Hepatic stellate cell (primary cell): Measurements from ENCODE around the gene INTS12.
"Not testable (repeated sequence)": the region's sequence is repeated elsewhere in the genome, so short reads cannot be mapped to it uniquely, and the experiment has no call there.

Source experiments
- DNase-seq: peaks from one replicate; pipeline ENCODE4 v3.0.0; 2011; ENCODE audit warnings: low spot score

The INTS12 gene, protein sequence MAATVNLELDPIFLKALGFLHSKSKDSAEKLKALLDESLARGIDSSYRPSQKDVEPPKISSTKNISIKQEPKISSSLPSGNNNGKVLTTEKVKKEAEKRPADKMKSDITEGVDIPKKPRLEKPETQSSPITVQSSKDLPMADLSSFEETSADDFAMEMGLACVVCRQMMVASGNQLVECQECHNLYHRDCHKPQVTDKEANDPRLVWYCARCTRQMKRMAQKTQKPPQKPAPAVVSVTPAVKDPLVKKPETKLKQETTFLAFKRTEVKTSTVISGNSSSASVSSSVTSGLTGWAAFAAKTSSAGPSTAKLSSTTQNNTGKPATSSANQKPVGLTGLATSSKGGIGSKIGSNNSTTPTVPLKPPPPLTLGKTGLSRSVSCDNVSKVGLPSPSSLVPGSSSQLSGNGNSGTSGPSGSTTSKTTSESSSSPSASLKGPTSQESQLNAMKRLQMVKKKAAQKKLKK

DNA sequence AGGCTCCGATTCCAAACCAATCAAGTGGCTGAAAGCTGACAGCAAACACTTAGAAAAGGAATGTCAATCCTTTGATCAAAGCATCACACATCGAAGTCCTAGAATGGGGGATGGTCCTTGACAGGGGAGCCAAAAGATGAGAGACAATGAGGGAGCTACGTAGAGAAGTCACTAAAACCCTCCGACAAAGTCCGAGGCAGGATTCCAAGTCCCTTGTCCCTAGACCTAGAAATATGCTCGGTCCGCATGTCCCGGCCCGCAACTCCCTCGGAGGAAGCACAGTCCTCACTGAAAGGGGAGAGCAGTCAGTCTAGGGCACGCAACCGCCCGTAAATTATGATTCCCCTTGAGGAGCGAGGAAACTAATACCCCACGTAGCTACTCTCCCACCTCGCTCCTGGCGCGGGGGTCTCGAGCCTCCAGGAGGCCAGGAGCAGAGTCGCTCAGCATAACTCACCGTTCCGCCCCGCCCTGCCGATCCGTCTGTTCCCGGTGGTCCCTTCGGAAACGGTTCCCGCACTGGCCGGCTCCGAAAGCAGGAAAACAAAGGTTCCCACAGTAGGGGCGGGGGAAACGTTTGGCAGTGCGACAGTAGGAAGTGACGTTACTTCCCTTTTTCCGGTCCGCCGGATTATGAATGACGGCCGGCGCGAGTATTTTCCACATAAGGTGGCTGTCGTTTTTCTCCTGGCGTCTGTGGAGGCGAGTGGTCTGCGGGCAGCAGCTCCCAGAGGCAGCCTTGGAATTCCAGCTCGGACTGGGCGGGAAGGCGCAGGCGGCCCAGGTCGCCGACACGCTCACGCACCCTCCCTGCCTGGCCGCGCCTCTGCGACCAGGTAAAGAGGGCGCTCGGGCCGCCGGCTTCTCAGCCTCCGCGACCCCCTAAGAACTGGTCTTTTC, at the start of gene INTS12, which contains the start of gene GSTCD:
Gene INTS12, minus strand, starts transcription at position 509 of the 900 bp plus-strand sequence. CDS start 8,684 bp downstream, outside the sequence.
Gene GSTCD, plus strand, starts transcription at position 604 of the 900 bp plus-strand sequence. CDS start 8,830 bp downstream, outside the sequence.
- DNase-seq: peak; percentile 82

DNA sequence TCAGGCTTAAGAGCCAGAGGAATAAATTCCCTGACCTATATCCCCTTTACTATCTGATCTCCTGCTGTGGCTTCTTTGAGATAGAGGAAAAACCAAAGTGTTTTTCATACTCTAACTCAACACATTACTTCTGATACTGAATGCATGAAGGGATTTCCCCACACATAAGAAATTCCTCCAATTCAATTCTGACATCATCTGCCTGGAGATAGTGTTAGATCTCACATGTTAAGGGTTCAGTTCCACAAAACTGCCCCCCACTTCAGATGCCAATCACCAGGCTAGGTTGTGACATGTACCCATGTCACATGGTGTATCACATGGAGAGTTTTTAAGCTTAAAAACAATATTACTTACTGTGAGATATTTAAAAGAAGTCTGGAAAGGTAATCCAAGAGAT, 46.9 kb upstream of the INTS12 start:
- DNase-seq: no peak

DNA sequence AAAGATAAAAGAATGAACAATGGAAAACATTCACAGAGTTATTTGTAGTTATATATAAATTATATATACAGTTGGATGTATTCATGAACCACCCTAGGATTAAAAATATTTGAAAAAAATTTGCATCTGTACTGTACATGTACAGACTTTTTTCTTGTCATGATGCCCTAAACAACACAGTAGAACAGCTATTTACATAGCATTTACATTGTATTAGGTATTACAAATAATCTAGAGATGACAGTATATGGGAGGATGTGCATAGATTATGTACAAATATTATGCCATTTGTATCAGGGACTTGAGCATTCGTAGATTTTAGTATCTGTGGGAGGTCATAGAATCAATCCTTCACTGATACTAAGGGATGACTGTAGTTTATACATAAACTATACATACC, 44.9 kb upstream of the INTS12 start:
- no peak for DNase-seq

DNA sequence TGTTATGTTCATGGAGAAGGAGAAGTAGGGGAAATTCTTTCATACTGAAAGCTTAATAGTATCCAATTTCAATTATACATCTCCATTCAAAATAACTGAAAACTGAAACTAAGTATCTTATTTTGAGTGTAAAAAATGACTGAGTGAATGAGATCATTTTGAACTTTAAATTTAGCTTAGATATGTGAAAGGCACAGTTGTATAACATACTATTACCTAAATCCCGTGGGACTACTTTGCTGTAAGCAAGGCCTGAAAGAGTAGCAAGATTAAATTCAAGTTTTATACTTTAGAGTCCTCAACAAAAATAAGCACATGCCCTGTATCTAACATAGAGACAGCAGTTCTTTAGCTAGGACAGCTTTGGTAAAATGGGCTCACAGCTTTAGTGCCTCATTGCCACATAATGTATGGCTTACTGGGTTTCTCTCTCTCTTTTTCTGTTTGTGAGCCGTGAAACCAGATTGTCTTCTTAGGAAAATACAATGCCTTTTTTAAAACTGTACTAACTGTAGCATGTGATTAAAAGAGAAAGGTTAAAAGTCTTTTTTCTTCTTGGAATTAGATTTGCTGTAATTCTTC, 43.3 kb upstream of the INTS12 start:
- DNase-seq: no peak

DNA sequence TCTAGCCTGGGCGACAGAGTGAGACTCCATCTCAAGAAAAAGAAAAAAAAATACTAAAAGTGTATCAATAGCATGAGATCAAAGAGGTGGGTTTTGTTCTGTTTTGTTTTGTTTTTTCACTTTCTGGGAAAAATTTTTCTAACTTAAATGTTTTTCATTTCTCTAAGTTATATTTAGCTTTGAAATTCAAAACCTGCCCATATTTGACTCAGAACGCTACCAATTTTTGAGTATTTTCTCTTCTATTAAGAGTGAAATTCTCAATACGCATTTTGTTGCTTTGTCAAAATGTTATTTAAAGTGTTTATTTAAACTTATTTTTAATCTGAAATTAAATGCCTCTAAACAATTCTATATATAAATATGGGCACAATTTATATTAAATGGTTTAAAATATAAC, 39.7 kb upstream of the INTS12 start:
- no peak for DNase-seq

DNA sequence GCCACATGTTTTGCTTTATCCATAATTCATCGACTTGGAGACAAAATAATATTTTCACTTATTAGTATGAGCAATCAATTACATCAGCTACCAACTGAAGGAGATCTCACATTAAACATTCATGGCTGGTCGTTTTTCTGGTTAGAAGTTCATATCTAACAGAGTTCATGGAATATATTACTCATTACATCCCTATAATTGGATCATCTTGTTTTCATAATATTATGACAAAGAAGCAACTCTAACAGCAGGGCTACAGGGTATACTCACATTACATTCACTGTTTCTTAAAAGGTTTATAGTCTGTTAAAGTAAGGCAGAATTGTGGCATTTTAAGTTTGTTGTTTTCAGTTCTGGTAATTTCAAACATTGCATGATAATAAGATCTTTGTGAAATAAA, 33.1 kb upstream of the INTS12 start:
- DNase-seq: peak; percentile 6

DNA sequence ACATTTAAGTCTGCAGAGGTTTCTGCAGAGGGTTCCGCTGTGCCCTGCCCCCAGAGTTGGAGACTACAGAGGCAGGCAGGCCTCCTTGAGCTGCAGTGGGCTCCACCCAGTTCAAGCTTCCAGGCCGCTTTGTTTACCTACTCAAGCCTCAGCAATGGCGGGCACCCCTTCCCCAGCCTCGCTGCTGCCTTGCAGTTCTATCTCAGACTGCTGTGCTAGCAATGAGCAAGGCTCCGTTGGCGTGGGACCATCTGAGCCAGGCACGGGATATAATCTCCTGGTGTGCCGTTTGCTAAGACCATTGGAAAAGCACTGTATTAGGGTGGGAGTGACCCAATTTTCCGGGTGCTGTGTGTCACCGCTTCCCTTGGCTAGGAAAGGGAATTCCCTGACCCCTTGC, 26.7 kb upstream of the INTS12 start:
- DNase-seq: not testable (repeated sequence)

DNA sequence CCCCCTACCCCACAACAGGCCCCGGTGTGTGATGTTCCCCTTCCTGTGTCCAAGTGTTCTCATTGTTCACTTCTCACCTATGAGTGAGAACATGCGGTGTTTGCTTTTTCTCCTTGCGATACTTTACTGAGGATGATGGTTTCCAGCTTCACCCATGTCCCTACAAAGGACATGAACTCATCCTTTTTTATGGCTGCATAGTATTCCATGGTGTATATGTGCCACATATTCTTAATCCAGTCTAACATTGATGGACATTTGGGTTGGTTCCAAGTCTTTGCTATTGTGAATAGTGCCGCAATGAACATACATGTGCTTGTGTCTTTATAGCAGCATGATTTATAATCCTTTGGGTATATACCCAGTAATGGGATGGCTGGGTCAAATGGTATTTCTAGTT, 21.4 kb upstream of the INTS12 start:
- not testable (repeated sequence) for DNase-seq

DNA sequence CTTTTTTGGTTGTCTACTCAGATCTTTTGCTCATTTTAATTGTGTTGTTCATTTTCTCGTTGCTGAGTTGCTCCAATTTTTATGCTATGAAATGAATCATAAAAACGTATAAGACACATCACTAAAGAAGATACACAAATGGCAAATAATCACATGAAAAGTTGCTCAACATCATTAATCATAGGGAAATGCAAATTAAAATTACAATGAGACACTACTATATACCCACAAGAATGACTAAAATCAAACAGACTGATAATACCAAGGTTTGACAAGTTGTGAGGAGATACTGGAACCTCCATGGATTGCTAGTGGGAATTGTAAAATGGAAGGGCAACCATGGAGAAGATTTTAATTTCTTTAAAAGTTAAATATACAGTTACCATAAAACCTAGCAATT, 17.1 kb upstream of the INTS12 start:
- DNase-seq: no peak

DNA sequence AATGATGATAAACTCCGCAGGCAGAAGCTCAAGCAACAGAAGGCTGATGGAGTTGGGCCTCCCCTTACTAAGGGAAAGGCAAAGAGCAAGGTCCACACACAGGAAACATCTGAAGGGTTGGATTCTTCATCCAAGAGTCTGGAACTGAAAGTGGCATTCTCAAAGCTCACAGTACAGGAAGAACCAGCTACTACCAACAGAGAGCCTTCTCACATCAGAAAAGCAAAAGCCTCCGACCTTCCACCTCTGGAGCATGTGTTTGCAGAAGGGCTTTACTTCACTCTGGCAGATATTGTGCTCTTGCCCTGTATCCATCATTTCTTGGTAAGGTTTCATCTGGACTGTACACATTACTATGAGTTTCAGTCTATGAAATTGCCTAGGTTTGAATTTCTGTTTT, 10.7 kb upstream of the INTS12 start:
- DNase-seq: no peak

DNA sequence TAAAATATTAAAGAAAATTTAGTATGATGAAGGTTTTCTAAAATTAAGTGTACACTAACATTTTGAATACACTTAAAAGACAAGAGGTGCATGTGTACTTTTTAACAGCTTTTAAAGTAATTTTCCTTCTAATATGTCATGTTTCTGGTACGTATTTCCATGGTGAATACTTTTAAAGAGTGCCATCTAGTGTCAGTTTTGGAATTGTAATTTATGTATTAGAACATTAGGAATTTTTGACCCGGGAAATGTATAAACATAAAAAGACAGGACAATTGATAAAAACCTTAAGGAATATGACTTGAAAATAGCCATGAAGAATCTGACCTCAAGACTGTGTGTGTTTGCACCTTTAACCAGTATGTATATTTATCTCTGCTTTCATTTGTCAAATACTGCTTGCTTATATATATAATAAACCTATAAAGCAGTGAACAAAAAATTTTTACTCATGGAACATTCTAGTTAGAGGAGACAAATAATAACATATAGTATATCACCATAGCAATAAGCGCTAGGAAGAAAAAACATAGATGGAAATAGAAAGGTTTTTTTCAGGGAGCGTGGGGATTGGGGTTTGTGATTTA, 7.3 kb upstream of the INTS12 start:
- DNase-seq: peak; percentile 15

DNA sequence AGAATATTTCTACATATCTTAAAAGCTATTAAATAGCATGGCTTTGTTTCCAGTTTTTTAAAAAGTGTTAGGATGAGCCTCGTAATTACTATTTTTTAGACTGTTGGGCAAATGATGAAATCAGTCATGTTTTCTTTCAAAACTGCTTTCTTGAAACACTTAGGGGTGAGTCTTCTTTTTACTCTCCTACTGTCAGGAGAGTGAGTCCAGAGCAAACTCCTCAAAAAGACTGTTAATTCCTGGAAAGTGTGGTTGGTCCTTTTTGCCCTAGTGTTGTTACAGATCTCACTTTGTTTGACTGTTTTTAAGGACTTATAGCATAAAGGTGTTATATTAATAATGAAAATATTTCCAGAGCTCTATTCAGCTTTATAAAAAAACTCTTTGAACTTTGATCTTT, 6.4 kb upstream of the INTS12 start:
- no peak for DNase-seq

DNA sequence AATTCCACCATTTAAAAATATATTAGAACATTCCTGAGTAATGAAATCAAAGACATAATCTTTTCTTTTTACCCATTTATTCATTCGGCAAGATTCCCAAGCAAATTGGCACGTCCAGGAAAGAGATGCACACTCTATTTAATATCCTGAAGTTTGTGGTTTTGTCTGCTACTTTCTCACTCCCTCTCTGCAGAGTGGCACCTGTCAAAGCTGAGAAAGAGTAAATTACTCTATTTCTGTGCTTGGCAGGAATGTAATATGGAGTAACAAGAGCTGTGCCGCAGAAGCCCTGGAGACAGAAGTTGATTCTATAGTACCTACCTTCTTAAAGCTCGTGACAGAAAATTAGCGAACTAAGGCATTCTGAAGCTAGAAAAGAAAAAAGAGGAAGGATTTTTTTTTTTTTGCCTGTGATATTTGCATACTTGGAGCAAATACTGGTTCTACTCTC, 5.6 kb upstream of the INTS12 start:
- DNase-seq: no peak

DNA sequence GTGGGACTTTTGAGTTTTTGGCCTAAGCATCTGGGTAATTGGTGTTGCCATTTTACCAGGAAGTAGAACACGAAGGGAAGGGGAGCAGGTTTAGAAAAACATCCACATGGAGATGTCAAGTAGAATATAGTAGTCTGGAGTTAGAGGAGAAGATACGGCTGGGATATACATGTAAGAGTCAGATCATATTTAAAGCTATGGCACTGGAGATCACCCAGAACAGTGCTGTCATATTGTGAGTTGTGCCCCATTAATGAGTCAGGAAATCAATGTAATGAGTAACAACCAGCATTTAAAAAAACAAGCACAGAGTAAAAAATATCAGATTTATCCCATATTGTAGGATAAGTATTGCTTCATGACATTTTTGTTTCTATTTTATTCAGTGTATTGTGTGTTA, 4.3 kb upstream of the INTS12 start:
- DNase-seq: no peak

DNA sequence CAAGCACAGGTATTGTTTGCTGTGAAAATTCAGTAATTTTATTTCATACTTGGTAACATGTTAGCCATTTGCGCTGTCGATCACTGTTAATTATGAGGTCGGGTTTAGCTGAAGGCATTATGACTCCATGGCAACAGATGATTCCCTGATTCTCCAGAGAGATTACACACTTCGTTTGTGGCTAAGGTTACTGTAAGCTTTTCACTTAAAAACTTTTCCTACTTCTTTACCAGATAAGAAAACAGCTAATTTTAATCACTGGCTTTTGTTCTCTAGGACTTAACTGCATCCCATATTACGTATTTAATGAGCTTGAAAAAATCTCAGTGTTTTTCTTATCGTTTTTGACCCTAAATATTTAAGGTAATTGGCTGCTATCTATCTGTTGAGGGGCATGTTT, 2.2 kb upstream of the INTS12 start:
- no peak for DNase-seq

DNA sequence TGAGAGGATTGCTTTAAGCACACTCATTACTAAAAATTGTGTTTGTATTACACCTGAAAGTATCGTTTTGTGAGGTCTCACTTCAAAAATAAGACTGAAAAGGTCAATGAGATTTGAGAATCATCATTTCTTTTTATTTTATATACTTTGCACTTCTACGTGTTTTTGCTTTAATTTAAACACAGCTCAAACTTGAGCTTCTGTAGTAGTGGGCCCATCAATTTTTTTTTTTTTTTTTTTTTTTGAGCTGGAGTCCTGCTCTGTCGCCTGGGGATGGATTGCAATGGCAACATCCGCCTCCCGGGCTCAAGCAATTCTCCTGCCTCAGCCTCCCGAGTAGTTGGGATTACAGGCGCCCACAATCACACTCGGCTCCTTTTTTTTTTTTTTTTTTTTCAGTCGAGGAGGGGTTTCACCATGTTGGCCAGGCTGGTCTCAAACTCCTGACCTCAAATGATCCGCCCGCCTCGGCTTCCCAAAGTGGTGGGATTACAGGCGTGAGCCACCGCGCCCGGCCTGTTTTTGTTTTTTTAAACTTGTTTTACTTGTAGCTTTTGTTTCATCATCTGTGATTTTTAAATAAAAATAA, 1.6 kb upstream of the INTS12 start:
- no peak for DNase-seq

DNA sequence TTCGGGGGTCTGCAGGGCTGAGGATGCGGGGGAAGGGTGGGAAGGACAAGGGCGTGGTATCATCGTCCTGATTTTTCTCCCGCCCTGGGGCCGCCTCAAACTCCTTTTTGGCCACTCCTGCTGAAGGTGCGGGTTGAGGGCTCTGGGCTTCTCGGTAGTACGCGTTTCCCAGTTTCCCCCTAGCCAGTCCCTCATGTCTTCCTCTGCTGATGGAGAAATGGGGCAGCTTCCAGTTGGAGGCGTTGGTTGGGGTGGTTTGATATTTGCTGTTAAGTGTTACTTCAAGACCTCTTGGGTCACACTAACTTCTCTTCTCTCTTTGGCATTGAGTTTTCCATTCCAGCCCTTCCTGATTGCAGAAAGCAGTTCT, 577 bp upstream of the INTS12 start:
- peak; percentile 22 for DNase-seq

DNA sequence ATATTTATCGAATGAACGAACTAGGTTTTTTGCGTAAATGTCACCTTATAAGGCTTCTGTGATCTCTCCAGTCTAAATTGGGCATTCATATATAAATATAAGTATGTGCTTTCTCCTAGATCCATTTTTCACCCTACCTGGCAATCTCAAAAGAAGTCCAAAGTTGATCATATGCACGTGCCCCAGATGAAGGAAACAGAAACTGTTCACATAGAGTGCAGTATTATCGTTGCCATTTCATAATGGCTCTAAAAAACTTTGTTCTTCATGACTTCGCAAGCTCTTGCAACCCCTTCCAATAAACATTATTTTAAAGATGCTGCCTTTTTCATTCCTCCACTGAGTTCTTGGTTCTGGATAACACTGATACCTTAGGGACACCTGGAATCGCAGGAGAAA, 708 bp downstream of the INTS12 start:
- DNase-seq: no peak

DNA sequence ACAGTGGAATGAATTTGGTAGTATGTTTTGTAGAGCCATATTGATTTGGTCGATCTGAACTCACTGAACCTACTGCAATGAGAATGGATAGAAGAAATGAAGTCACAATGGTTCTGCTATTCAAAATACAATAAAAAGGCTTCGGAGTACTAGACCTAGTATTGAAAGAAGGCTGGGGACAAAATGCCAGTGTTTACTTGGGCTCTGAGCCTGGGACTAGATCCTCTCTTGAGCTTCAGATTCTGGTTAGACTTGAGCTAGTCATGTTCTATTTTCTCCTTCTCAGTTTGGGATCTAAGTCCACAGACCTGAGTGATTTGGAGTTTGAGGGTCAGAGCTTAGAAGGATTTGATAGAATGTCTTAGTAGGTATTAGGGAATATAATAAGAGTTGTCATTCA, 9.9 kb downstream of the INTS12 start:
- no peak for DNase-seq

DNA sequence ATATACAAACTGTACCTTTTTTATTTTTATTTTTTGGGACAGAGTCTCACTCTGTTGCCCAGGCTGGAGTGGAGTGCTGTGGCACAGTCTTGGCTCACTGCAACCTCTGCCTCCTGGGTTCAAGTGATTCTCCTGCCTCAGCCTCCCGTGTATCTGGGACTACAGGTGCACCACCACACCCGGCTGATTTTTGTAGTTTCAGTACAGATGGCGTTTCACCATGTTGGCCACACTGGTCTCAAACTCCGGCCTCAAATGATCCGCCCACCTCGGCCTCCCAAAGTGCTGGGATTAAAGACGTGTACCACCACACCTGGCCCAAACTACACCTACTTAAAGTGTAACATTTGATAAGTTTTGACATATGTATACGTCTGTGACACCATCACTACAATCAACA, 12.7 kb downstream of the INTS12 start:
- not testable (repeated sequence) for DNase-seq

DNA sequence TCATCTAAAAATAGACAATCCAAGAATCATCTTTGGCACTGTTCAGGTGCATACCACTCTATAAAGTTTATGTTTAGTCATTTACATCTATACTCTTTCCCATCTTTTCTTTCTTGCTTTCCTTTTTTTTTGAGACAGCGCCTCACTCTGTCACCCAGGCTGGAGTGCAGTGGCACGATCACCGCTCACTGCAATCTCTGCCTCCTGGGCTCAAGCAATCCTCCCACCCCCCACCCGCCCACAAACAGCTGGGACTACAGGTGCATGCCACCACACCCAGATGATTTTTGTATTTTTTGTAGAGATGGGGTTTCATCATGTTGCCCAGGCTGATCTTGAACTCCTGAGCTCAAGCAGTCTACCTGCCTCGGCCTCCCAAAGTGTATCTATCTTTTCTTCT, 13.7 kb downstream of the INTS12 start:
- not testable (repeated sequence) for DNase-seq

DNA sequence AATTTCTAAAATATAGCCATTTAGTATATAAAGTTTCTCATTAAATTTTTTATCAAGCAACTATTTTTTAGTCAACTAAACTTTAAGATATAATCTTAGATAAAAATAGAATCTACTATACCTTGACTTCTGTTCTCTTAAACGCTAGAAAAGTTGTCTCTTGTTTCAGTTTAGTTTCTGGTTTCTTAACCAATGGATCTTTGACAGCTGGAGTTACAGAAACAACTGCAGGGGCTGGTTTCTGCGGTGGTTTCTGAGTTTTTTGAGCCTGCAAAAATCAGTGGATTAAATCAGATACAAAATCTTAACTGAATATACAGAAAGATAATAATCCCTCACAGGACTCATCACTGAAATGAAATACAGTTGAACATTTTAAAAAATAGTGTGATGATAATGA, 21.9 kb downstream of the INTS12 start:
- no peak for DNase-seq
